Erythroblast (primary cell): ENCODE data around the gene ARHGAP24.

ENCODE experiments used
- GATA1 ChIP-seq: IDR thresholded peaks from 2 replicates; pipeline ENCODE4 v1.6.1; 2011; ENCODE audit warnings: low read depth, mild to moderate bottlenecking, control low read depth, low read length, moderate library complexity
- POLR2A ChIP-seq: IDR thresholded peaks from 2 replicates; pipeline ENCODE4 v1.6.1; 2011; ENCODE audit warnings: mild to moderate bottlenecking, low read length

- TF ChIP-seq POLR2A (no peak), GATA1 (no peak)
Observed at GRCh38 chr4:85951099-85951498, 476.1 kb downstream of the ARHGAP24 start.
